ENCODE results near the gene FMNL3.
"Not testable (repeated sequence)": the region's sequence is repeated elsewhere in the genome, so short reads cannot be mapped to it uniquely, and the experiment has no call there.

The FMNL3 gene

GRCh38 chr12:49730050-49730449, 22.8 kb upstream of the FMNL3 start:
- no peak for TF ChIP-seq CTCF (IDR thresholded peaks at IDR 0.05)
- DNase-seq (ENCODE audit: low spot score) = no peak
- Histone ChIP-seq H3K27ac (no peak overlapping the region), H3K4me3 (no peak overlapping the region)

- Histone ChIP-seq H3K4me3 (no peak overlapping the region), H3K27ac (no peak overlapping the region)
- TF ChIP-seq CTCF (IDR thresholded peaks at IDR 0.05) = no peak
- no peak for DNase-seq (ENCODE audit: low spot score)
These were observed 21.2 kb upstream of the FMNL3 start for GRCh38 chr12:49728446-49728845.

GRCh38 chr12:49721355-49721754, 14.2 kb upstream of the FMNL3 start:
- H3K27ac ChIP-seq; H3K4me3 ChIP-seq; DNase-seq (ENCODE audit: low spot score): not testable (repeated sequence)

- H3K4me3 ChIP-seq = no peak overlapping the region
- H3K27ac ChIP-seq = no peak overlapping the region
- TF ChIP-seq CTCF (IDR thresholded peaks at IDR 0.05) = no peak
- DNase-seq (ENCODE audit: low spot score) = no peak
These were observed 13.0 kb upstream of the FMNL3 start for GRCh38 chr12:49720214-49720613.

GRCh38 chr12:49717800-49718199, 10.6 kb upstream of the FMNL3 start:
- not testable (repeated sequence) for H3K27ac ChIP-seq; DNase-seq (ENCODE audit: low spot score); H3K4me3 ChIP-seq

- DNase-seq (ENCODE audit: low spot score) = no peak
- no peak for TF ChIP-seq CTCF (IDR thresholded peaks at IDR 0.05)
These were observed 9.3 kb upstream of the FMNL3 start for GRCh38 chr12:49716553-49716952.

GRCh38 chr12:49713952-49714351, 6.7 kb upstream of the FMNL3 start:
- not testable (repeated sequence) for DNase-seq (ENCODE audit: low spot score); H3K4me3 ChIP-seq; H3K27ac ChIP-seq

More at GRCh38 chr12:49716553-49716952, 9.3 kb upstream of the FMNL3 start:
- Histone ChIP-seq H3K27ac (no peak overlapping the region), H3K4me3 (no peak overlapping the region)

GRCh38 chr12:49708851-49709250, 1.6 kb upstream of the FMNL3 start:
- DNase-seq (ENCODE audit: low spot score) = no peak
- no peak overlapping the region for H3K27ac ChIP-seq
- no peak for TF ChIP-seq CTCF (IDR thresholded peaks at IDR 0.05)
- H3K4me3 ChIP-seq = no peak overlapping the region

- Histone ChIP-seq H3K27ac (no peak overlapping the region), H3K4me3 (no peak overlapping the region)
- TF ChIP-seq CTCF (IDR thresholded peaks at IDR 0.05) = no peak
- no peak for DNase-seq (ENCODE audit: low spot score)
These were observed 575 bp upstream of the FMNL3 start for GRCh38 chr12:49707812-49708147.
